ENCODE results near the gene EVPL. TPM values are rescaled to one million over a fixed set of nuclear protein-coding genes. Genes with fewer than 3 reads are reported as not detected.
"Not testable (repeated sequence)": the region's sequence is repeated elsewhere in the genome, so short reads cannot be mapped to it uniquely, and the experiment has no call there.

Gene EVPL
- total RNA-seq, 2 experiments from 2014 or later = 0.16 to 0.34 TPM

GRCh38 chr17:76048025-76048605 is 21.0 kb upstream of the EVPL start:
- no peak for DNase-seq
- CTCF ChIA-PET = interaction anchor here (1.8 to 2.4 kb wide), 2 partner anchors 34 kb away, joined by 5 to 11 read pairs; no protein-coding TSS in a partner anchor

GRCh38 chr17:76046064-76046463 is 19.0 kb upstream of the EVPL start:
- Mint-ChIP-seq H3K4me1 (ENCODE audit: low read depth) (peaks cover 8% of the 10 kb centered on the region), H3K9me3 (no peaks in the 10 kb centered on the region), H3K27me3 (no peaks in the 10 kb centered on the region), H3K4me3 (no peak overlapping the region), H3K36me3 (ENCODE audit: low read depth) (peaks cover 66% of the 10 kb centered on the region), H3K27ac (no peak overlapping the region)
- intact Hi-C loops (cut with micrococcal nuclease) = no loop called here
- DNase-seq (no peak), ATAC-seq (no peak)
- ChIA-PET CTCF (interaction anchor here (1.2 to 2.4 kb wide), 3 partner anchors 11 to 46 kb away, joined by 3 to 11 read pairs (median 3); partner anchors contain the start of gene CDK3), POLR2A (interaction anchor here (0.7 to 1.6 kb wide), 5 partner anchors 8 to 19 kb away, joined by 3 to 4 read pairs (median 3); no protein-coding TSS in a partner anchor)
- TF ChIP-seq CTCF (IDR thresholded peaks at IDR 0.05) = no peak

More at GRCh38 chr17:76048025-76048605, 21.0 kb upstream of the EVPL start:
- POLR2A ChIA-PET = interaction anchor here (0.6 to 0.8 kb wide), 2 partner anchors 13 to 17 kb away, joined by 3 to 5 read pairs; no protein-coding TSS in a partner anchor
- Mint-ChIP-seq H3K4me1 (ENCODE audit: low read depth) (peaks cover 10% of the 10 kb centered on the region), H3K9me3 (no peaks in the 10 kb centered on the region), H3K4me3 (no peak overlapping the region), H3K27me3 (no peaks in the 10 kb centered on the region), H3K36me3 (ENCODE audit: low read depth) (peaks cover 65% of the 10 kb centered on the region), H3K27ac (no peak overlapping the region)
- intact Hi-C loops (cut with micrococcal nuclease) = no loop called here
- no peak for TF ChIP-seq CTCF (IDR thresholded peaks at IDR 0.05)
- no peak for ATAC-seq

GRCh38 chr17:76044475-76045007 is 17.4 kb upstream of the EVPL start:
- H3K36me3 Mint-ChIP-seq (ENCODE audit: low read depth) = peaks cover 54% of the 10 kb centered on the region
- intact Hi-C loops (cut with micrococcal nuclease); H3K4me1 Mint-ChIP-seq (ENCODE audit: low read depth); H3K9me3 Mint-ChIP-seq; DNase-seq; H3K4me3 Mint-ChIP-seq; CTCF ChIA-PET; H3K27ac Mint-ChIP-seq; ATAC-seq; H3K27me3 Mint-ChIP-seq: not testable (repeated sequence)
- POLR2A ChIA-PET = interaction anchor here (0.7 to 1.3 kb wide), 2 partner anchors 12 to 42 kb away, joined by 3 read pairs; no protein-coding TSS in a partner anchor

GRCh38 chr17:76042868-76043267 is 15.8 kb upstream of the EVPL start:
- H3K4me1 Mint-ChIP-seq (ENCODE audit: low read depth); H3K27ac Mint-ChIP-seq; intact Hi-C loops (cut with micrococcal nuclease); H3K9me3 Mint-ChIP-seq; H3K27me3 Mint-ChIP-seq; H3K4me3 Mint-ChIP-seq; DNase-seq; ATAC-seq: not testable (repeated sequence)
- H3K36me3 Mint-ChIP-seq (ENCODE audit: low read depth) = peaks cover 54% of the 10 kb centered on the region
- ChIA-PET POLR2A (interaction anchor here (0.7 to 1.3 kb wide), 2 partner anchors 8 to 9 kb away, joined by 3 read pairs; no protein-coding TSS in a partner anchor), CTCF (interaction anchor here (1.2 to 1.8 kb wide), 4 partner anchors 10 to 237 kb away, joined by 3 to 6 read pairs (median 4); no protein-coding TSS in a partner anchor)

- POLR2A ChIA-PET = interaction anchor here (2.5 kb wide), 1 partner anchor 11 kb away, joined by 9 read pairs; no protein-coding TSS in a partner anchor
- no peak for TF ChIP-seq CTCF (IDR thresholded peaks at IDR 0.05)
- CTCF ChIA-PET = interaction anchor here (0.9 to 1.5 kb wide), 2 partner anchors 26 to 41 kb away, joined by 3 to 6 read pairs; no protein-coding TSS in a partner anchor
- Mint-ChIP-seq H3K9me3 (no peaks in the 10 kb centered on the region), H3K27ac (no peak overlapping the region), H3K36me3 (ENCODE audit: low read depth) (peaks cover 48% of the 10 kb centered on the region), H3K4me1 (ENCODE audit: low read depth) (peaks cover 15% of the 10 kb centered on the region), H3K27me3 (no peaks in the 10 kb centered on the region), H3K4me3 (no peak overlapping the region)
- intact Hi-C loops (cut with micrococcal nuclease) = no loop called here
- no peak for DNase-seq
- no peak for ATAC-seq
These were observed 13.3 kb upstream of the EVPL start for GRCh38 chr17:76040376-76040775.

GRCh38 chr17:76039121-76039520 is 12.0 kb upstream of the EVPL start:
- no peak for TF ChIP-seq CTCF (IDR thresholded peaks at IDR 0.05)
- Mint-ChIP-seq H3K36me3 (ENCODE audit: low read depth) (peaks cover 38% of the 10 kb centered on the region), H3K9me3 (no peaks in the 10 kb centered on the region), H3K27me3 (no peaks in the 10 kb centered on the region), H3K4me3 (no peak overlapping the region), H3K27ac (no peak overlapping the region), H3K4me1 (ENCODE audit: low read depth) (peaks cover 17% of the 10 kb centered on the region)
- intact Hi-C loops (cut with micrococcal nuclease) = no loop called here
- no peak for DNase-seq
- CTCF ChIA-PET = interaction anchor here (1.5 kb wide), 1 partner anchor 25 kb away, joined by 6 read pairs; no protein-coding TSS in a partner anchor
- ATAC-seq = no peak
- POLR2A ChIA-PET = no interaction called here

Measured in activated CD8-positive, alpha-beta T cell treated with anti-CD3 and anti-CD28 coated beads for 36 hours (primary cell).